NCI-H526 (cell line): Measurements from ENCODE around the gene HEXIM2.
A peak's percentile ranks its signal among the peaks of the same experiment; 100 is the strongest.
"Not testable (repeated sequence)": the region's sequence is repeated elsewhere in the genome, so short reads cannot be mapped to it uniquely, and the experiment has no call there.

ENCODE experiments used
- DNase-seq, 2 experiments: peaks; one replicate each; lab custom pipeline; 2025; lab: John Stamatoyannopoulos, UW

HEXIM2 gene

GRCh38 chr17:45161288-45162024 lies at the start of gene HEXIM2:
HEXIM2 (plus strand) TSS chr17:45161875; CDS start chr17:45162794, 919 bp downstream.
- peak; percentile 100 for DNase-seq

- DNase-seq = no peak
These were observed 48.9 kb upstream of the HEXIM2 start for GRCh38 chr17:45112559-45113423.

GRCh38 chr17:45113424-45113754 lies 48.3 kb upstream of the HEXIM2 start:
- no peak for DNase-seq

- DNase-seq = no peak
These were observed 47.4 kb upstream of the HEXIM2 start for GRCh38 chr17:45114117-45114932.

- no peak for DNase-seq
These were observed 46.6 kb upstream of the HEXIM2 start for GRCh38 chr17:45115015-45115625.

- DNase-seq = no peak
These were observed 45.8 kb upstream of the HEXIM2 start for GRCh38 chr17:45115871-45116270.

GRCh38 chr17:45116434-45117016 lies 45.1 kb upstream of the HEXIM2 start:
- no peak for DNase-seq

GRCh38 chr17:45117334-45117733 lies 44.3 kb upstream of the HEXIM2 start:
- no peak for DNase-seq

GRCh38 chr17:45117848-45118646 lies 43.6 kb upstream of the HEXIM2 start:
- DNase-seq = no peak

GRCh38 chr17:45118691-45119090 lies 43.0 kb upstream of the HEXIM2 start:
- no peak for DNase-seq

GRCh38 chr17:45119964-45120363 lies 41.7 kb upstream of the HEXIM2 start:
- no peak for DNase-seq

- DNase-seq = no peak
These were observed 41.1 kb upstream of the HEXIM2 start for GRCh38 chr17:45120558-45120957.

GRCh38 chr17:45121055-45121454 lies 40.6 kb upstream of the HEXIM2 start:
- no peak for DNase-seq

GRCh38 chr17:45123076-45123770 lies 38.5 kb upstream of the HEXIM2 start:
- DNase-seq = no peak

- DNase-seq = no peak
These were observed 37.5 kb upstream of the HEXIM2 start for GRCh38 chr17:45123930-45124796.

GRCh38 chr17:45124797-45125122 lies 36.9 kb upstream of the HEXIM2 start:
- DNase-seq = not testable (repeated sequence)

GRCh38 chr17:45125509-45125908 lies 36.2 kb upstream of the HEXIM2 start:
- DNase-seq = no peak

GRCh38 chr17:45127207-45127547 lies 34.5 kb upstream of the HEXIM2 start:
- no peak for DNase-seq

- no peak for DNase-seq
These were observed 34.0 kb upstream of the HEXIM2 start for GRCh38 chr17:45127548-45128300.
